HG03432 (cell line): ENCODE data around the gene NCKAP5.

Experiments
- ATAC-seq: cut with Tn5 transposase; IDR thresholded peaks from one replicate; pipeline ENCODE4 v1.9.1; 2021; ENCODE audit warnings: mild to moderate bottlenecking, moderate library complexity; ENCODE audit not compliant: unreplicated experiment

Gene NCKAP5

GRCh38 chr2:132752421-132753206 is 815.6 kb downstream of the NCKAP5 start:
- ATAC-seq: no peak

GRCh38 chr2:132751836-132752235 is 816.4 kb downstream of the NCKAP5 start:
- ATAC-seq: no peak

GRCh38 chr2:132750606-132751005 is 817.7 kb downstream of the NCKAP5 start:
- ATAC-seq: no peak

GRCh38 chr2:132747046-132747445 is 821.2 kb downstream of the NCKAP5 start:
- peak; percentile 89 for ATAC-seq

- no peak for ATAC-seq
Measured at GRCh38 chr2:132741754-132742153, 826.5 kb downstream of the NCKAP5 start.

- ATAC-seq: no peak
Measured at GRCh38 chr2:132740081-132740720, 828.1 kb downstream of the NCKAP5 start.

- ATAC-seq: no peak
Measured at GRCh38 chr2:132738223-132738622, 830.0 kb downstream of the NCKAP5 start.

- ATAC-seq: no peak
Measured at GRCh38 chr2:132736059-132736458, 832.2 kb downstream of the NCKAP5 start.

- ATAC-seq: no peak
Measured at GRCh38 chr2:132734961-132735360, 833.3 kb downstream of the NCKAP5 start.

- no peak for ATAC-seq
Measured at GRCh38 chr2:132733094-132733493, 835.2 kb downstream of the NCKAP5 start.

GRCh38 chr2:132732694-132733093 is 835.6 kb downstream of the NCKAP5 start:
- ATAC-seq: no peak

- ATAC-seq: no peak
Measured at GRCh38 chr2:132731441-132731840, 836.8 kb downstream of the NCKAP5 start.

- no peak for ATAC-seq
Measured at GRCh38 chr2:132730611-132731010, 837.7 kb downstream of the NCKAP5 start.

- no peak for ATAC-seq
Measured at GRCh38 chr2:132729522-132729921, 838.7 kb downstream of the NCKAP5 start.

GRCh38 chr2:132726155-132726554 is 842.1 kb downstream of the NCKAP5 start:
- no peak for ATAC-seq

- ATAC-seq: no peak
Measured at GRCh38 chr2:132725748-132726147, 842.5 kb downstream of the NCKAP5 start.

GRCh38 chr2:132725148-132725547 is 843.1 kb downstream of the NCKAP5 start:
- no peak for ATAC-seq

GRCh38 chr2:132721938-132722337 is 846.3 kb downstream of the NCKAP5 start:
- ATAC-seq: no peak

GRCh38 chr2:132720393-132720792 is 847.9 kb downstream of the NCKAP5 start:
- no peak for ATAC-seq

- no peak for ATAC-seq
Measured at GRCh38 chr2:132719480-132719879, 848.8 kb downstream of the NCKAP5 start.

GRCh38 chr2:132716954-132717353 is 851.3 kb downstream of the NCKAP5 start:
- ATAC-seq: no peak
